Measurements from ENCODE around the gene SIK3. TPM values are rescaled to one million over a fixed set of nuclear protein-coding genes. Genes with fewer than 3 reads are reported as not detected.

The SIK3 gene
- polyA plus RNA-seq, 1 of the 3 experiments (the other 2 are of a cell fraction): 5.1 TPM

- H3K4me1 ChIP-seq (ENCODE audit: control insufficient read depth in 1 of 2, insufficient read depth in 2 of 2, low read depth in 1 of 2, low read length in 1 of 2): peaks cover 0 to 8% of the 10 kb centered on the region in 2 experiments; a peak in 3 of 4 replicates
- H3K27me3 ChIP-seq (ENCODE audit: insufficient read depth): no peaks in the 10 kb centered on the region
- ChIA-PET CTCF (interaction anchor here (0.6 to 2.6 kb wide), 11 partner anchors 20 to 353 kb away, joined by 3 to 8 read pairs (median 3); partner anchors contain the start of genes APOA5, PCSK7 and SIK3), POLR2A (interaction anchor here (0.6 to 2.2 kb wide), 5 partner anchors 22 to 357 kb away, joined by 3 to 9 read pairs (median 4); partner anchors contain the start of genes SIK3 and ZPR1)
- peak overlapping the region; percentile 92 for H3K4me2 ChIP-seq
- DNase-seq: peak; percentile 90
- H3K4me3 ChIP-seq (ENCODE audit: low read depth in 2 of 2, low read length in 1 of 2): peak overlapping the region; percentile 76 to 84
- 1% methylated on average over 55 of the region's 62 CpGs for WGBS (ENCODE audit: low lambda C conversion rate)
- TF ChIP-seq ELF1 (IDR thresholded peaks at IDR 0.05): no peak
- no peak for TF ChIP-seq POLR2AphosphoS5 (IDR thresholded peaks at IDR 0.05; ENCODE audit: low read depth, low read length)
- peak; percentile 69 for TF ChIP-seq JUND (IDR thresholded peaks at IDR 0.05)
- peak; percentile 33; the same call in 1 of the 2 replicates for TF ChIP-seq NRF1 (IDR thresholded peaks at IDR 0.05; ENCODE audit: low read depth, low read length)
- TF ChIP-seq CHD2 (IDR thresholded peaks at IDR 0.05; ENCODE audit: low read length, partially characterized antibody): peak; percentile 83
- 0 out of 2 replicates have a peak, but pooled peaks have one; percentile 16 for TF ChIP-seq TAF1 (IDR thresholded peaks at IDR 0.05; ENCODE audit: borderline replicate concordance, low read depth, low read length)
- TF ChIP-seq REST (IDR thresholded peaks at IDR 0.05; ENCODE audit: low read depth, low read length): no peak
- peak; percentile 75 for TF ChIP-seq PBX3 (IDR thresholded peaks at IDR 0.05)
- no peak for TF ChIP-seq RAD21 (IDR thresholded peaks at IDR 0.05; ENCODE audit: low read length)
- no peak for TF ChIP-seq TCF12 (IDR thresholded peaks at IDR 0.05)
- TF ChIP-seq RFX5 (IDR thresholded peaks at IDR 0.05; ENCODE audit: low read length): no peak
- peak; percentile 68; the same call in 1 of the 2 replicates for TF ChIP-seq FOSL2 (IDR thresholded peaks at IDR 0.05; ENCODE audit: borderline replicate concordance, low read depth)
- TF ChIP-seq MEF2A (IDR thresholded peaks at IDR 0.05; ENCODE audit: borderline replicate concordance, low read depth): no peak
- peaks cover 51% of the 10 kb centered on the region for H4K20me1 ChIP-seq (ENCODE audit: insufficient read depth)
- H3K79me2 ChIP-seq (ENCODE audit: insufficient read depth): peaks cover 54% of the 10 kb centered on the region
- peak overlapping the region; percentile 82 to 88 for H3K27ac ChIP-seq (ENCODE audit: low read depth in 2 of 2, low read length in 1 of 2)
- peak overlapping the region; percentile 93; the same call in 1 of the 2 replicates for H2AFZ ChIP-seq (ENCODE audit: low read depth)
- no peaks in the 10 kb centered on the region for H3K9me3 ChIP-seq
- H3F3A ChIP-seq (replicated peaks; ENCODE audit: insufficient read depth): peaks cover 18% of the 10 kb centered on the region
- peak overlapping the region; percentile 89 for H3K9ac ChIP-seq
- H3K9me2 ChIP-seq: no peaks in the 10 kb centered on the region
- peaks cover 6 to 39% of the 10 kb centered on the region in 2 experiments for H3K36me3 ChIP-seq (replicated peaks in 1 of 2; ENCODE audit: control insufficient read depth in 1 of 2, insufficient read depth in 2 of 2, low read length in 1 of 2)
These were observed 46.5 kb upstream of the SIK3 start for GRCh38 chr11:117144477-117145392.
